GM20000 (cell line): ENCODE data around the gene APBA1.
"Not testable (repeated sequence)": the region's sequence is repeated elsewhere in the genome, so short reads cannot be mapped to it uniquely, and the experiment has no call there.

Experiments
- DNase-seq: peaks from one replicate; pipeline ENCODE4 v3.0.0; 2012; ENCODE audit warnings: low spot score
- TF ChIP-seq, protein P1 (sequence below): IDR thresholded peaks from 2 replicates; pipeline ENCODE4 v1.5.1; 2012; ENCODE audit warnings: mild to moderate bottlenecking, control low read depth; ENCODE audit errors: extremely low read depth, missing control alignments

APBA1 gene

DNA sequence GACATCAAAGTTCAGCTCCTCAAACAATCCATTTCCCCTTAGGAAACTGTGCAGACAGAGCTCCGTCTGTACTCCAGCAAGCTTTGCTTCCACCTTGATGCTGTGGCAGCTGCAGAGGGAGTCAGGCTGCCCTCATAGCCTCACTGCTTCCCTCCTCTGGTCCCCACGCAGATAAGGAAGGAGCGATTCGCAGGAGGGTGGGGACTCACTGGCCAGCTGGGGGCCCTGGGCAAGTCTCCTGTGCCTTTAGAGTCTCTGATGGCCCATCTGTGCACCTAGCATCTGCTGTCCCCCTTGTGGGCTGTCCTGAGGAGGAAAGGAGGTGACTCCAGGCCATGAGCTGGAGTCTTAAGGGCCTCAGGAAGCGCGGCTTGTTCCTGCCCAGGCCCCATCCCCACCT lies 225.7 kb downstream of the APBA1 start:
- no peak for DNase-seq
- TF ChIP-seq, protein P1, sequence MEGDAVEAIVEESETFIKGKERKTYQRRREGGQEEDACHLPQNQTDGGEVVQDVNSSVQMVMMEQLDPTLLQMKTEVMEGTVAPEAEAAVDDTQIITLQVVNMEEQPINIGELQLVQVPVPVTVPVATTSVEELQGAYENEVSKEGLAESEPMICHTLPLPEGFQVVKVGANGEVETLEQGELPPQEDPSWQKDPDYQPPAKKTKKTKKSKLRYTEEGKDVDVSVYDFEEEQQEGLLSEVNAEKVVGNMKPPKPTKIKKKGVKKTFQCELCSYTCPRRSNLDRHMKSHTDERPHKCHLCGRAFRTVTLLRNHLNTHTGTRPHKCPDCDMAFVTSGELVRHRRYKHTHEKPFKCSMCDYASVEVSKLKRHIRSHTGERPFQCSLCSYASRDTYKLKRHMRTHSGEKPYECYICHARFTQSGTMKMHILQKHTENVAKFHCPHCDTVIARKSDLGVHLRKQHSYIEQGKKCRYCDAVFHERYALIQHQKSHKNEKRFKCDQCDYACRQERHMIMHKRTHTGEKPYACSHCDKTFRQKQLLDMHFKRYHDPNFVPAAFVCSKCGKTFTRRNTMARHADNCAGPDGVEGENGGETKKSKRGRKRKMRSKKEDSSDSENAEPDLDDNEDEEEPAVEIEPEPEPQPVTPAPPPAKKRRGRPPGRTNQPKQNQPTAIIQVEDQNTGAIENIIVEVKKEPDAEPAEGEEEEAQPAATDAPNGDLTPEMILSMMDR = no peak

DNA sequence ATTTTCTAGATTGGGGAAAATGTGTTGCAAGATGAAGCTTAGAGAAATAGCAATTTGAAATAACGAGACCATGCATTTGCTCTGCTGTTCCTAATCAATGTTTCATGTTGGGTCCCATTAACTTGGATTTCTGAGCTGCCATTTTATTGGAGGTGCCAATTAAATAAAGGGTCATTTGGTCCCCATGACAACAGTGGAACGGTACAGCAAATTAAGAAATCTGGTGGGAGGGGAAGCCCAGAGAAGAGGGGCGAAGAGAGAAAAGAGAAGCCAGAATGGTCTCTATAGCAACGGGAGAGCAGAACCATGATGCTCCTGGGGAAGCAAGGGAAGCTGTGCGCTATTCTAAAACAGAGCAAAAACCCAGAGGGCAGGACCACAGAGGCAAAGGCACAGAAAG lies 226.9 kb downstream of the APBA1 start:
- DNase-seq = no peak
- TF ChIP-seq, protein P1 = no peak

DNA sequence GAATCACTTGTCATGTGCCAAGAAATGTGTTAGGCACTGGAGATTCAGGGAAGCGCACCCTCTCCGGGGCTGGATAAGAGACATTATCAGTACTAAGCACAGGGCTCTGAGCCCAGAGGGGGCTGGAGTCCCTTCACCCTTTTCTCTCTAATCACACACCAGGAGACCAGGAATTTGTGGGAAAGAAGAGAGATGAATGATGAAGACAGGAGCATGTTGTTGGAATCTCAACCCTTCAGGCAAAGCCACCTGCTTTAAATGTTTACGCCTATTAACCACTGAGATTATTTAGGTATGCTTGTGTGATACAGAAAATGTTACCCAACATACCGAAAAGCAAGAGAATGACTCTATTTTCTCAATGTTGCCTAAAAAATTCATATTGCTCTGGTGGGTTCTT lies 227.4 kb downstream of the APBA1 start:
- TF ChIP-seq, protein P1 = no peak
- DNase-seq = no peak

DNA sequence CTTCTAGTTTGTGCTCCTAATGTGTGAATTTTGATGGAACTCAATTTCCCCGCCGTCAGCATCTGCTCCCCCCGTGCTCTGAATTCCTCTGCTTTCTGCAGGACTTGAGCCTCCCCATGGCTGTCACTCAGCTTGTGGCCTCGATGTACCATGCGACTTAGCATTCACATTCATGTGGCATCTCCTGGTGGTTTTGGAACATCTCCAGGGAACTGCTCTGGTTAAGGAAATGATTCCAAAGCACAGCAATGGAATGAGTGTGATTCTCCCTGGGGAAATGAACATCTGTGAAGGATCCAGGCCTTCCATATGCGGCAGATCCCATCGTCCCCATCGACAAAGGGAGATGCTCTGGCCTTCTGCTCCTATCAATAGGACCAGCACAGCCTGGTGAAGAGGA lies 228.2 kb downstream of the APBA1 start:
- TF ChIP-seq, protein P1 = no peak
- DNase-seq = no peak

DNA sequence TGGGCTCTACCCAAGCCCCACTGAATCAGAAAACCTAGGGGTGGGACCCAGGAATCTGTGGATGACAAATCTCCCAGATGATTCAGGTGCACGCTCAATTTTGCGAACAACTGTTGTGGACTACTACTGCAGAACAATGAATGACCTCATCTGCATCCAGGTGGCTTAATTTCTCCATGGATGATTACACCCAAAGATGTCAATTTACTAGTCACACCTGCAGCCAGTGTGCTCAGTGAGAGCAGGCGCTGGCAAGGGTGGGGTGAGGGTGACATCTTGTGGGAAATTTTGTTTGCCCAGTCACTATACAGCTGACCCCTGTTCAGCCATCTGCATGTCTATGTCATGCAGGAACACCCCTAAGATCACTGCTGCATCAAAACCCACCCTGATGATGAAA lies 229.0 kb downstream of the APBA1 start:
- TF ChIP-seq, protein P1 = no peak
- no peak for DNase-seq

- no peak for DNase-seq
These were observed 229.7 kb downstream of the APBA1 start for GRCh38 chr9:69442486-69442885.

GRCh38 chr9:69440254-69440955 lies 231.8 kb downstream of the APBA1 start:
- DNase-seq = not testable (repeated sequence)

More at GRCh38 chr9:69442486-69442885, 229.7 kb downstream of the APBA1 start:
- TF ChIP-seq, protein P1 = no peak

GRCh38 chr9:69439654-69440053 lies 232.5 kb downstream of the APBA1 start:
- DNase-seq = not testable (repeated sequence)
